ENCODE results near the gene CRMP1. TPM values are rescaled to one million over a fixed set of nuclear protein-coding genes. Genes with fewer than 3 reads are reported as not detected.

Gene CRMP1
- total and polyA plus RNA-seq, 2 donors (not counting 3 experiments of a cell fraction or from before 2014, with no cell fraction given) = 0.06 TPM; not detected in 1

- H3K36me3 ChIP-seq (ENCODE audit: control insufficient read depth in 2 of 2, extremely low read depth in 1 of 2, insufficient read depth in 2 of 2, low read length in 2 of 2) = peaks cover under 1 to 7% of the 10 kb centered on the region in 2 experiments
- H3K9me3 ChIP-seq (replicated peaks; ENCODE audit: control insufficient read depth, insufficient read depth, low read length) = no peaks in the 10 kb centered on the region
- DNase-seq (ENCODE audit: low read depth, low spot score) = no peak
- no peak overlapping the region for H2AFZ ChIP-seq (ENCODE audit: low read depth, low read length)
- ChIA-PET CTCF (interaction anchor here (1.5 to 2.4 kb wide), 2 partner anchors 13 to 19 kb away, joined by 3 to 7 read pairs; no protein-coding TSS in a partner anchor), POLR2A (no interaction called here)
- H3K4me2 ChIP-seq (ENCODE audit: insufficient read depth, low read length) = no peak overlapping the region
- no peak overlapping the region for H3K4me3 ChIP-seq (replicated peaks in 1 of 3; ENCODE audit: insufficient read depth in 1 of 3, low read depth in 1 of 3, low read length in 3 of 3)
- TF ChIP-seq JUN (IDR thresholded peaks at IDR 0.05; ENCODE audit: borderline replicate concordance, insufficient read depth, insufficient read length, low read depth) (no peak), CTCF (IDR thresholded peaks at IDR 0.05; ENCODE audit: extremely low read depth in 1 of 2, insufficient read depth in 1 of 2, low read depth in 1 of 2, low read length in 2 of 2) (no peak), EZH2 (IDR thresholded peaks at IDR 0.05; ENCODE audit: borderline replicate concordance, low read depth, low read length, severe bottlenecking) (no peak), MYC (IDR thresholded peaks at IDR 0.05; ENCODE audit: low read depth, low read length) (no peak), POLR2A (IDR thresholded peaks at IDR 0.05; ENCODE audit: low read depth, low read length) (no peak), FOS (IDR thresholded peaks at IDR 0.05; ENCODE audit: borderline replicate concordance, insufficient read depth, low read length) (no peak), MAX (IDR thresholded peaks at IDR 0.05; ENCODE audit: insufficient read depth, insufficient read length) (no peak), POLR2AphosphoS5 (IDR thresholded peaks at IDR 0.05; ENCODE audit: insufficient read depth, low read depth, low read length) (no peak), GATA2 (IDR thresholded peaks at IDR 0.05; ENCODE audit: insufficient read depth, insufficient read length, low read depth, low read length) (no peak)
- dilution Hi-C loops (cut with MboI; ENCODE audit: extremely low pct_ligation_motif_present, low sequenced_read_pairs) (no loop called here), intact Hi-C loops (cut with micrococcal nuclease) (loop anchor here (10.0 kb wide), 1 partner anchor 159 kb away; no protein-coding TSS in a partner anchor)
- no peak for FAIRE-seq
- no peaks in the 10 kb centered on the region for H4K20me1 ChIP-seq (replicated peaks; ENCODE audit: control insufficient read depth, extremely low read depth, insufficient read depth, low read length)
- no peak overlapping the region for H3K9ac ChIP-seq (replicated peaks; ENCODE audit: extremely low read depth, insufficient read depth, low read length)
- H3K9me1 ChIP-seq (replicated peaks; ENCODE audit: control insufficient read depth, extremely low read depth, insufficient read depth, low read length) = no peaks in the 10 kb centered on the region
- no peaks in the 10 kb centered on the region for H3K4me1 ChIP-seq (ENCODE audit: control insufficient read depth, extremely low read depth, insufficient read depth, low read length)
- H3K27ac ChIP-seq (ENCODE audit: insufficient read depth, low read depth, low read length) = no peak overlapping the region
- H3K27me3 ChIP-seq (ENCODE audit: control insufficient read depth in 2 of 2, insufficient read depth in 2 of 2, low read length in 2 of 2) = no peaks in the 10 kb centered on the region
- BruUV-seq (replicated peaks) = no TSS peak
- no peaks in the 10 kb centered on the region for H3K79me2 ChIP-seq (ENCODE audit: control insufficient read depth, insufficient read depth, low read length)
Observed at GRCh38 chr4:5793514-5793913, 99.4 kb downstream of the CRMP1 start.
